Measurements from ENCODE around the gene CLDN14.
"Not testable (repeated sequence)": the region's sequence is repeated elsewhere in the genome, so short reads cannot be mapped to it uniquely, and the experiment has no call there.

Gene CLDN14

DNA sequence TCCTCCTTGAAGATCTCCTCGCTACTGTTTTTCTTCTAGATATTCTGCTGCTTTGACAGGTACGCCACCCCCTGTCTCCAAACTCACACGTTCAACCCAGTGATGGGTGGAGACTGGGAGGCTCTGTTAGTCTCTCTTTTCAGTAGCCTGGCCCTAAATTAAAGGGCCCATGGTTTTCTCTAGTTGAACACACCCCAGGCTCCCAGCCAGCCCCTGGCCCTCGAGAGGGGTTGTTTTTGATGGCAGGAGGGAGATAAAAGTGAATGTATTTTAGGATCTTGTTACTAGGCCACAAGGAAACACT, 21.6 kb upstream of the CLDN14 start:
- no peak for DNase-seq (ENCODE audit: low read depth in 3 of 3)

DNA sequence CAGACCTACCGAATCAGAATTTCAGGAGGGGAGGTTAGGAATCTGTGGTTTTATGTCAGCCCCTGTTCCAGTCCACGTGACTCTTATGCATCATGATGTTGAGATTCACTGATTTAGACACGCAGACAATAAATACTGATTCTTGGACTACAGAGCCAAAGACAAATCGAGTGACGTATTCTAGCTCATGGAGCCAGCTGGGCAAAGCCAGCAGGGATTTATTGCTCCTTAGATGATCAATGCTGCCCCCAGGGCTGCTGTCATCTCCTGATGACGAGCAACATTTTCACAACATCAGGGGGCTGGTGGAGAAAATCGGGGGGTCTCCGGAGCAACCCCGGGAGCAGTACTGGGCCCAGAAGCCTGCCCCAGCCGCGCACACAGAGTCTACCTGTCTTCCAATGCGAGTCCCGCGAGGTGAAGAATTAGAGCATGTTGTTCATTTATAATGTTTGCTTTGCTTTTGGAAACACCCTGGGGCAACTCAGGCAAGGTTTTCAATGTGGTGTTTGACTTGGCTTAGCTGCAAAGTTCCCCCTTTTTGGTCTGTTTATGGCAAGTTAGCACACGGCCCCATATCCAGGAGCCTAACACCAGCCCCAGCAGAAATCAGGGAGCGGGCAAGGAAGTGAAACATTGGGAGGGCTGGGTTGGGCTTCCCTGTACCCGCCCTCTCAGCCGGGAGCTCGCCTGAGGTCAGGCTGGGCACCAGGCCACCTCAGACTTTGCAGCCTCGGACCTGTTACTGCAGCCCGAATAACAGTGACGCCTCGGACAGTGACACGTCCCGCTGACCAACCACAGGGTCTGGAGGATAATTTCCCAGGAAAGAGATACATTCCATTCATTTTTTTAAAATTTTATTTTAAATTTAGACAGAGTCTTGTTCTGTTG, 19.9 kb upstream of the CLDN14 start:
- DNase-seq (ENCODE audit: low read depth in 3 of 3): no peak

DNA sequence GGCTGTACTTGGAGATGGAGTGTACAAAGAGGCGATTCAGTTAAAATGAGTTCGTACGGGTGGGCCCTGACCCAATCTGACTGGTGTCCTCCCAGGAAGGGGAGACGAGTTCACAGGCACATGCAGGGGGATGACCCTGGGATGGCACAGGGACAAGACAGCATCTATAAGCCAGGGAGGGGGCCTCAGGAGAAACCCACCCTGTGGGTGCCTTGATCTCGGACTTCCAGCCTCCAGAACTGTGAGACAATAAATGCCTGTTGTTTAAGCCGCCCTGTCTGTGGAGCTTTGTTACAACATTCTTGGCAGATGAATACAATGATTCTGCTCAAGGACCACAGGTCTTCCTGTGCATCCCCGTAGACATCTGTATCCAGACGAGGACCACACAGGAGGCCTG, 14.6 kb upstream of the CLDN14 start:
- no peak for DNase-seq (ENCODE audit: low read depth in 3 of 3)

DNA sequence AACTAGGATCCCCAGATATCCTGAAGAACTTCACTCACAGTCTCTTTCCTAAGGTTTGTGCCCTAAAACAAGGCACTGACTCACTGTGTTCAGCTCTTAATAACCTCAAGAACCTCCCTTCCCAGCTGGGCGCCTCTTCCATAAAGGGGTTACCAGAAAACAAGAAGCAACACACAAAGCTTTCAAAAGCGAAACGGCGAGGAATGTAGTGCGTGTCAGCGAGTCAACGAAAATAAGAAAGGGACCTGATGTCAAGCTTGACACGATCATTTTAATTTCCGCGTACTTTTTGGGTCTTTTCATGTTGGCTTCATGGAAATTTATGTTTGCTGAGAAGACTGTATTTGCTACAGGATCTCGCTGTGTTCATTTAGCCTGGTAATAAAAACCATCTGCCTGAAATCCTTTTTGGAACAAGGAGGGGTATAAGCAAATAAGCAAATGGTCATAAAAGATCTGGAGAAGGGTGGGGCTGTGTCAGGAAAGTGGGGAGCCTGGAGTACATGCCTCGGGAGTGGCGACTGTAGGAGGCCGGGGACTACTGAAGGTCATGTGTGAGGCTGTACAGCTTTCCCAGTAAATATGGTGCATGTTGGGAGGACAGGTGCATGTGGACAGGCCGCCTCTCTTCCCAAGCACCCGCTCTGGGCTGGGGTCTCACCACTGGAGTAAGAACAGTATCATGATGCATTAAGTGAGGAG, 11.4 kb upstream of the CLDN14 start:
- DNase-seq (ENCODE audit: low read depth in 3 of 3): no peak

DNA sequence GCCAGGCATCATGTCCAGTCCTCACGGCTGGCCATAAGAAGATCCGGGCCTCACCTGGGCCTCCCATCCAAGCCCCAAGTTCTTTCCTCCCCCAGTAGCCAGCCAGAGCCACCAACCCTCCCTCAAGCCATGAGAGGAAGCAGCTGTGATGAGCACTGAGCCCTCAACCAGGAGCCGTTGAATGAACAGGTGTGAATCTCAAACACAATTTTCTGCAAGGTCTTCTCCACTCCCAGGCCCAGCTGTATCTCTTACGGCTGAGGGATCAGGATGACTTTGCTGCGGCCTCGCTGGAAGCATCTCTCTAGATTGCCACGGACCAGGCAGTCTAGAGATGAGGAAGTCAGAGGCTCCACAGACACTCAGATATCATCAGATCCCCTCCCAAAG, 9.8 kb upstream of the CLDN14 start:
- DNase-seq (ENCODE audit: low read depth in 3 of 3): no peak

DNA sequence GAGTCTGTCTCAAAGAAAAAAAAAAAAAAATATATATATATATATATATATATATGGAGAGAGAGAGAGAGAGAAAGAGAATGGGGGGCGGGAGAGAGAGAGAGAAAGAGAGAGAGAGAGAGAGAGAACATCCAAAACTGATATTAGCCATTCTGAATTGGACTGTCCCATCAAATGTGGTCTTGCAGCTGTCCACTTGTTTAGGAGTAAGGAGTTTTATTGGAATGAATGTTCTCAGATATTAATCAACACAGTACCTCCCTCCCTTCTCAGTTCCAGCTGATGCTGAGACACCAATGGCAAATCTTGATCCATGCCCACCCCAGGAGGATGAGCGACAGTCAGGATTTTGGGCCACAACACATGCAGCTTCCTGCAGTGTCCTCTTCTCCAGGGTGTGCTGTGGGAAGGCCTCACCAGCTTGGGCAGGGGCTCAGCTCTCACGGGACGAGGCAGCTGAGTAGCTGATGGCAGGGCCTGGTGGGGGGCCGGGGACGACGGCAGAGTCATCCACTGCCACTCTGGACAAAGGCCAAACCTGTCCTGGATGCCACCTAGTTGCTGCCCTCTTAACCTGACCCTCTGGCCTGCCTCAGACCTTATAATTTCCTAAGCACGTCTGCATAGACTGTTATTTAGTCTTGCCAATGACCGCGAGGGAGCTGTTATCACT, 9.3 kb upstream of the CLDN14 start:
- no peak for DNase-seq (ENCODE audit: low read depth in 3 of 3)

DNA sequence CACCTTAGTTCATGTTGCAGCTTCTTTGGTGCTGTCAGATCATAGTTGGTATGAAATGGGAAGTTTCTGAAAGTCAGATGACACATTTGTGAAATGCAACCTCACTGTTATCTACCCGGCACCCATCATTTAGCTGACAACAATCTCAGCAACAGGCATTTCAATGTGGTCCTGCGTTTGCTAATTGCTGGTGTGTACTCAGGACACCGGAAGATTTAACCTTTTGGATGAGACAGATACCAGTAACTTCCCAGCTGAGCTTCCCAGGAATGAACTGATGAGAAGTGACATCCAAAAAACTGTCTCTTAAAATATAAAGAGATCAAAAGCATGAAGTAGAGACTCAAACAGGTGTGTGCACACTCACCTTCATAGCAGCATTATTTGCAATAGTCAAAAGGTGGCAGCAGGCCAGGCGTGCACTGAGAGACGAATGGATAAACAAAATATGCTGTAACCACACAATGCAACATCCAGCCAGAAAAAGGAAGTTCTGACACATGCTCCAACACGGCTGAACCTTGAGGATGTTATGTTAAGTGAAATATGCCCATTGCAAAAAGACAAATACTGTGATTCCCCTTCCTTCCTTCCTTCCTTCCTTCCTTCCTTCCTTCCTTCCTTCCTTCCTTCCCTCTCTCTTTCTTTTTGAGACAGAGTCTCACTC, 7.9 kb upstream of the CLDN14 start:
- DNase-seq (ENCODE audit: low read depth in 3 of 3): no peak

DNA sequence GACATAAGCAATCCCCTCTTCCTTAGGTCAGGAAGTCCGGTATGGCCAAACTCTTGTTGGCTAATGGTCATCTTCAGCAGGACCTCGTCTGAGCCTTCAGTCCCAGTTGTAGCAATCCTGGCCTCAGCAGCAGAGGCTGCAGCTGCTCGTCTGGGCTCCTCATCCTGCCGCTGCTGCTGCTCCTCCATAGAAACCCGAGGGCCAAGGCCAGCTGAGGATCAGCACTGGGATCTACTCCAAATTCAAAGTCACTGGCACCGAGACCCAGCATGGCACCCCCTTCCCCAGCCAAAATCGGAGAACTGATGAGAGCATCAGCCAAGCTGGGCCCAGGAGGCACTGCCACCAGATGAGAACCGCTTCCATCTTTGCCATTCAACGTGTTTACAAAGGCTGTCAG, 6.3 kb upstream of the CLDN14 start:
- DNase-seq (ENCODE audit: low read depth in 3 of 3): no peak

DNA sequence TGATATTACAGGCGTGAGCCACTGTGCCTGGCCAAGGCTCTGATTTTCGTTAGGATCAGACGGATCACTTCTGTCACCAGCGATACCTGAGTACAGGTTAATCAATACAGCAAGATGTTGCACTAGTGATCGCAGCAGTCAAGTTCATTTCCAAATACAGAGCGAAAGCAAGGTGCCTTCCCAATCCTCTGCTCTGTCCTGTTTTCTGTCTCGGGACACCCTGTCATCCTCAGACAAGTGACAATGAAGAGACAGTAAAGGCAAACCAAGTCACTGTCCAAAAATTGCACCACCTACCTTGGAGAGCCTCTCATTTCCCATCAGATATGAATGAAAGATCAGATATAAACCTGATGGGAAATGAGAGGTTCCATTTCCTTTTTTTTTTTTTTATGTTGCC, 5.6 kb upstream of the CLDN14 start:
- no peak for DNase-seq (ENCODE audit: low read depth in 3 of 3)

DNA sequence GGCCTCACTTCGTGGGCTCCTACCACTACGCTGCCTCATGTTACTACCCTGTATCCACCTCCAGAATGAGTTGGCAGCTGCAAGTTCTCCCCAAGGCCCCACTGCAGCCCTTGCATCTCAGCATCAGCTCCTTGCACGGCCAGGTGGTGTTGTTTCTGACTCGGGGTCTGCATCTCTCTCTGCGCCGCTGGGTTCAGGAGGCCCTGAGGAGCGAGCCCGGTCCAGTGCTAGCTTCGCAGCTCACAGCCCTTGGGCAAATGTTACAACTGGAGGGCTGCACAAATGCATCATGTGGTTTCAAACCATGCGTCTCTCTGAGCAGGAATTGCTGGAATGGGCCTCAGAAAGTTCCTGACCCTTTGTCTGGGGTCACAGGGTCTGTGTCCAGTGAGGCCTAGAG, 3.2 kb upstream of the CLDN14 start:
- no peak for DNase-seq (ENCODE audit: low read depth in 3 of 3)

DNA sequence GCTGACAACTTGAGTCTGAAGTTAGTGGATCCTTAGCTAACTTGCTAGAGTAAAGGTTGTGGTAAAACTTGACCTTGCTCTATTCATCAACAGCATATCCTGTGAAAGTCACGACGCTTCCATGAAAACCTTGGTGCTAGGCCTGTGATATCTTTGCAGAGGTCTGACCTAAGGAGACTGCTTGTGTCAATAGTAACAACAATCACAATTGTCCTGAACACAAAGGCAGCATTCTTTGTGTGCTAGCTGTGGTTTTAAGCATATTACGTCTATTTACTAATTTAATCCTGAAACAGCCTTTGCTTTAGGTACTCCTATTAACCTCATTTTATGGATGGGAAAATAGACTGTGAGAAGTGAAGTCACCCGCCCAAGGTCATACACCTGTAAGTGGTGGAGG, 2.8 kb upstream of the CLDN14 start:
- DNase-seq (ENCODE audit: low read depth in 3 of 3): no peak

DNA sequence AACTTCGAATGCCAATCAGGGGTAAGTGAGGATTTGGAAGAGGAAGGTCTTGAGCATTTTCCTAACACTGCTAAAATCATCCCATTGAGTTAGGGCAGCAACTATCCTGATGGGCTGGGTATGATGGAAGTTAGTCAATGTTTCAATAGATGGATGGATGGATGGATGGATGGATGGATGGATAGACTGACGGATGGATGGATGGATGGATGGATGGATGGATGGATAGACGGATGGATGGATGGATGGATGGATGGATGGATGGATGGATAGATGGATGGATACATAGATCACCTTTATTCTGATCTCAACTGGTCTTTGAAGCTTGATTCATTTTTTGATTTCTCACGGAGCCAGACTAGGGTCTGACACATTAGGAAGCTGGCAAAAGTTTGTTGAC, 2.3 kb upstream of the CLDN14 start:
- no peak for DNase-seq (ENCODE audit: low read depth in 3 of 3)

DNA sequence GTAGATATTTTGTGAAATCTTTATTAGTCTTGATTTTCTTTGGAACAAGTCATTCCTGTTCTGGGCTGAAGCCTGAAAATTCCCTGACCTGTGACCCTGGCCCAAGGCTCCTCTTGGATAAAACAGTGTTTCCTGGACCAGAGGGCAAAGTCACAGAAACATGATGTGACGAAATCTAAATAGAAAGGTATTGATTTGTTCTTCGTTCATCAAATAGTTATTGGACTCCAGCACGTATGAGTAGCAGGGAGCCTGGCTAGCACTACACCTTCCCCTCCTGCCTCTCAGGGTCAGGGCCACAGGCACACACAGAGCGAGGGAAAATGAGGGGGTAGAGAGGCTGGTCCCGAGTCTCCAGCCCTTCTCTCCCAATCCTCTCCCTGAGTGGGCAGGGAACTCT, 1.7 kb upstream of the CLDN14 start:
- DNase-seq (ENCODE audit: low read depth in 3 of 3): no peak

DNA sequence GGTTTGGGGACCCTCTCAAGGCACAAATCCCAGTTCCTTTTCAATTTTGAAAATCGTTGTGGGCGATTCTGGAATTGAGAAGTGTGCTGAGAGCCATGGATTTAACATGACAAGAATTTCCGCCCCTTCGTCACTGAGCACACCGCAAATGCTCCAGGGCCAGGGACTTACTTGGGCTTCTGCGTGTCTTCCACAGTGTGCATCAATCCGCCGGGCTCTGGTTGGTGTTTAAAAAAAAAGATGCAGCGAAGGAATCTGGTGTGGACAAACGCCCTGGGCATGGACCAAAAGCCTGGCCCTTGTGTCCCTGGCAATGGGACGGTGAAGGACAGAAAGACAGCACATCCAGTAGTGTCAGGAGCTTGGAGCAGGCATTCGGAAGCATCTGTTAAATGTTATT, 696 bp upstream of the CLDN14 start:
- no peak for DNase-seq (ENCODE audit: low read depth in 3 of 3)

DNA sequence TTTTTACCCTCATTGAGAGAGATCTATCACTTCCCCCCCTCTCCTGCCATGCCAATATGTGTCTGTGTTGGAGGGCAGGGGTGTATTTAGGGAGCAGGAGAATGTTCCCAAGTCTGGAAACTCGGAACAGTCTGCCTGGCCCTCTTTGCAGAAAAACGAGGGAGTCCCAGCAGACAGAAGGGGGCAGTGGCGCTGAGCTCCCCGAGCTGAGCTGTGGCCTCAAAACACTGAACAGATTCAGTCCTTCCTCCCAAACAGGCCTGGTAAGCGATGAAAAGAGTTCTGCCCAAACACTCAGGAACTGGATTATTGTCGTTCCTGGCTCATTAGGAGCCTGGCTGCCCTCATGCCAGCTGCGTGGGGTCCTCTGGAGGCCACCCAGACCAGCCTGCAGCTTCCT, 981 bp downstream of the CLDN14 start:
- no peak for DNase-seq (ENCODE audit: low read depth in 3 of 3)

DNA sequence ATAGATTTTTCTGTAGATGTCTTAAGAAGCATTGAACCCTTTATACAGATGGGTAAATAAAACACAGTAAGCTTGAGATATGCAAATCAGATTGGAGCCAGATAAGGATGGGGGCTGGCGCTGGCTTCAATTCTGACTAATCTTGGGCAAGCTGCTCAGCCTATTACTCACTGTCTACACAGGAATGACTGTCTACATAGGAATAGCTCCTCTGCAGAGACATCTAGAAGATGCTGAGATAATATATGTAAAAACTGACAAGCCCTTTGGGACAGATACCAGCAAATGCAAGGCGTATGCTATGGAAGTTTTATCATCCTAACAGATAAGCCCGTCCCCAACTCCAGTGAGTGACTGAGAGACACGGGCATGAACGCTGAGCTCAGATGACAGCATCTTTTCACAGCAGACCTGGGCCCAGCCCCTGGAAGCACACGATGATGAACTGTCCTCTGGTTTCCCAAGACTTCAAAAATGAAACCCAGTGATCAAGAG, 1.7 kb downstream of the CLDN14 start:
- no peak for DNase-seq (ENCODE audit: low read depth in 3 of 3)

DNA sequence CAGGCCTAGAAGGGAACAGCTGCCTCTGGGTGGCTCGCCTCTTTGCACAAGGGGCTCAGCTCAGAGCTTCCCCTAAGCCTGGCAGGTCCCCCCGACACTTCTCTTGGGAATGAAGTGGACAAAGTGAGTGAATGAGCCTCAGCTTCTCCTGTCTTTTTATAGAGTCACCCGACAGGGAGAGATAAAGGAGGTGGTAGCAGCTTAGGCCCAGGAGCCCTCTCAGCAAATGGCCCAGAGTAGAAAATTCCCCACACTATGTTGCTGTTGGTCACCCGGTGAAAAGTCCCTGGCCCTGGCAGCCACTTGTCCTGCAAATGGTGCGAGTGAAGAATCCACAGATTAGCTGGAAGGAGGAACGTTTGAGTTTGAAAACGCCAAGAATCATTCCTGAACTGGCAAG, 2.4 kb downstream of the CLDN14 start:
- DNase-seq (ENCODE audit: low read depth in 3 of 3): no peak

DNA sequence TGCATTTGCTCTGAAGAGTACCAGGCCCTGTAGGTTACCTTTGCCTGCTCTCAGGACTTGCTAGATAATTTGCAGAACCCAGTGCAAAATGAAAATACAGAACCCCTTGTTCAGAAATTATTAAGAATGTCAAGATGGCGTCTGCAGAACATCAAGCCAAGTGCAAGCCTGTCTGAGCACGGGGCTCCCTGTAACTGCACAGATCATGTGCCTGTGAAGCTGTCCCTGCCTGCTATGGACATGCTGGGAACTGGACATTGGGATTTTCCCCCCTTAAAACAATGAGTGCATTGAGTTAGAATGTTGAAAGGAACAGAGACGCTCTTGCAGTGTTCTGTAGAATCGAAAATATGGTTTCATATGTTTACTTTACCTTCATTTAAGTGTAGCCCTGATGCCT, 2.9 kb downstream of the CLDN14 start:
- no peak for DNase-seq (ENCODE audit: low read depth in 3 of 3)

DNA sequence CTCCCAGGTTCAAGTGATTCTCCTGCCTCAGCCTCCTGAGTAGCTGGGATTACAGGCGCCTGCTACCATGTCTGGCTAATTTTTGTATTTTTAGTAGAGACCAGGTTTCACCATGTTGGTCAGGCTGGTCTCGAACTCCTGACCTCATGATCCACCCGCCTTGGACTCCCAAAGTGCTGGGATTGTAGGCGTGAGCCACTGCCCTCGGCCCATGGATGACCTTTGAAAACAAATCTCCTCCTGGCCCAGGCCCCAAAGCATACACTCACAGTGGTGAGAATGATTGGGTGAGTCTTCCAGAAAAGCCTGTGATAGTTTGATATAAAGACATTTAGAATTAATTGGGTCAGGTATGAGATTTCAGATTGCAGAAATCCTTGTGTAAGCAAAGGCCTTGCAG, 3.4 kb downstream of the CLDN14 start:
- not testable (repeated sequence) for DNase-seq (ENCODE audit: low read depth in 3 of 3)

DNA sequence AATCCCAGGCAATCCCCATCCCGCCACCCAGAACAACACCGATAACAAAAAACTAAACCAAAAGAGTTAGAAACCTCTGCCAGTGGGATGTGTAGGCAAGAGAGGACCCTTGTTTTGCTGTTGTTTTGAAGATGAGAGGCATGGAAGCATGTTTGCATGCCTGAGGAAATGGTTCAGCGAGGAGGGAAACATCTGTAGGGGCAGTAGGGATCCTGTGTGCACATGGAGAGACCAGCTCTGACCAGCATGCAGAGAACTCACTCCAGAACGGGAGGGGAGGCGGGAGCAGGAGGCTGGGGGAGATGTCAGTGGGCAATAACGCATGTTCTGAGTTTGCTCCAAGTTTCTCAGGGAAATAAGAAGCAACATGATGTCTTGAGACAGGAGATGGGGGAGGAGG, 5.3 kb downstream of the CLDN14 start:
- no peak for DNase-seq (ENCODE audit: low read depth in 3 of 3)

DNA sequence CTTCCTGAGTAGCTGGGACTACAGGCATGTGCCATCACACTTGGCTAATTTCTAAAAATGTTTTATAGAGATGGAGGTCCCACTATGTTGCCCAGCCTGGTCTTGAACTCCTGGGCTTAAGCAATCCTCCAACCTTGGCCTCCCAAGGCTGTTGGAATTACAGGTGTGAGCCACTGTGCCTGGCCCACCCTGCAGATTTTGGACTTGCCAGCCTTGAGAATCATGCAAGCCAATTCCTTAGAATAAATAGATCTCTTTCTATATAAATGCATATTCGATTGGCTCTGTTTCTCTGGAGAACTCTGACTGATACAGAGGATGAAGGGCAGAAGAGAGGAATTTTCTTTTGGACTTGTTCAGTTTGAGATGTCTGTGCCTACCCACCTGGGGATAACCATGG, 6.7 kb downstream of the CLDN14 start:
- DNase-seq (ENCODE audit: low read depth in 3 of 3): no peak

DNA sequence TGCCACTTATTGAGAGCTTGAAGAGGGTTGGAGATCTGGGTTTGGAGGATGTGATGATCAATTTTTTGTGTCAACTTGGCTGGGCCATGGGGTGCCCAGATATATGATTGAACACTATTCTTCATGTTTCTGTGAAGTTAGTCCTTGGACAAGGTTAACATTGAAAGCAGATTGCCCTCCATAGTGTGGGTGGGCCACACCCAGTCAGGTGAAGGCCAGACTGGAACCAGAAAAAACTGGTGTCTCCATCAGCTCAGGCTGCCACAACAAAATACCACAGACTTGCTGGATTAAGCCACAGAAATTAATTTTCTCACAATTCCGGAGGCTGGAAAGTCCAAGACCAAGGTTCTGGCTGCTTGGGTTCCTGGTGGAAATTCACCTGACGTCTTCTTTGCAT, 7.5 kb downstream of the CLDN14 start:
- DNase-seq (ENCODE audit: low read depth in 3 of 3): no peak

Measured in stimulated activated CD4-positive, alpha-beta T cell treated with anti-CD3 and anti-CD28 coated beads, TNF-alpha, amount 100 ng/mL, for 4 hours (primary cell).